A673 (cell line): ENCODE results near the gene IPP.

Source experiments
- EZH2 ChIP-seq: fragments of 200-600 bp; sonication (generic); IDR thresholded peaks from 2 replicates; pipeline ENCODE4 v1.6.1; 2017; ENCODE audit warnings: borderline replicate concordance, low read depth, mild to moderate bottlenecking, mixed read lengths, antibody characterized with exemption, low read length; ENCODE audit not compliant: poor library complexity, severe bottlenecking
- TF ChIP-seq, protein P1 (sequence below): fragments of 300-800, 200-600 bp; sonication (generic); conservative IDR thresholded peaks from 2 replicates; pipeline ENCODE4 v1.5.1; 2017; ENCODE audit warnings: low read depth, mild to moderate bottlenecking, antibody characterized with exemption, low read length, moderate library complexity, mixed read lengths

DNA sequence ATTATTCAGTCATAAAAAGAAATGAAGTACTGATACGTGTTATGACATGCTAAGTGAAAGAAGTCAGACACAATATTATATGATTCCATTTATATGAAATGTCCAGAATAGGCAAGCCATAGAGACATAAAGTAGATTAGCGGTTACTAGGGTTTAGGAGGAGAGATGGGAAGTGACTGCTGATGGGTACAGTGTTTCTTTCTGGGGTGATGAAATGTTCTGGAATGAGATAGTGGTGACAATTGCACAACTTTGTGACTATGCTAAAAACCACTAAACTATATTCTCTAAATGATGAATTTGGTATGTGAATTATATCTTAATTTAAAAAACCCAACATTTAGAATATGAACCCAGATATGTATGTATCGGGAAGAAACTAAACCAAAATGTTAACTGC, 27.6 kb downstream of the IPP start:
- TF ChIP-seq, protein P1, sequence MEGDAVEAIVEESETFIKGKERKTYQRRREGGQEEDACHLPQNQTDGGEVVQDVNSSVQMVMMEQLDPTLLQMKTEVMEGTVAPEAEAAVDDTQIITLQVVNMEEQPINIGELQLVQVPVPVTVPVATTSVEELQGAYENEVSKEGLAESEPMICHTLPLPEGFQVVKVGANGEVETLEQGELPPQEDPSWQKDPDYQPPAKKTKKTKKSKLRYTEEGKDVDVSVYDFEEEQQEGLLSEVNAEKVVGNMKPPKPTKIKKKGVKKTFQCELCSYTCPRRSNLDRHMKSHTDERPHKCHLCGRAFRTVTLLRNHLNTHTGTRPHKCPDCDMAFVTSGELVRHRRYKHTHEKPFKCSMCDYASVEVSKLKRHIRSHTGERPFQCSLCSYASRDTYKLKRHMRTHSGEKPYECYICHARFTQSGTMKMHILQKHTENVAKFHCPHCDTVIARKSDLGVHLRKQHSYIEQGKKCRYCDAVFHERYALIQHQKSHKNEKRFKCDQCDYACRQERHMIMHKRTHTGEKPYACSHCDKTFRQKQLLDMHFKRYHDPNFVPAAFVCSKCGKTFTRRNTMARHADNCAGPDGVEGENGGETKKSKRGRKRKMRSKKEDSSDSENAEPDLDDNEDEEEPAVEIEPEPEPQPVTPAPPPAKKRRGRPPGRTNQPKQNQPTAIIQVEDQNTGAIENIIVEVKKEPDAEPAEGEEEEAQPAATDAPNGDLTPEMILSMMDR, result no peak
- TF ChIP-seq EZH2, result no peak
